Activated CD4-positive, alpha-beta T cell treated with anti-CD3 and anti-CD28 coated beads, Interleukin-2, amount 50 U/mL, for 24 hours (primary cell): ENCODE measurements around the gene RILPL2.
"Not testable (repeated sequence)": the region's sequence is repeated elsewhere in the genome, so short reads cannot be mapped to it uniquely, and the experiment has no call there.

ENCODE experiments used
- DNase-seq, 2 donors: peaks; one replicate each; pipeline ENCODE4 v3.0.0-alpha.2; 2020; ENCODE audit warnings: low read depth in 1 of 2, low spot score in 1 of 2

The RILPL2 gene, protein sequence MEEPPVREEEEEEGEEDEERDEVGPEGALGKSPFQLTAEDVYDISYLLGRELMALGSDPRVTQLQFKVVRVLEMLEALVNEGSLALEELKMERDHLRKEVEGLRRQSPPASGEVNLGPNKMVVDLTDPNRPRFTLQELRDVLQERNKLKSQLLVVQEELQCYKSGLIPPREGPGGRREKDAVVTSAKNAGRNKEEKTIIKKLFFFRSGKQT

DNA sequence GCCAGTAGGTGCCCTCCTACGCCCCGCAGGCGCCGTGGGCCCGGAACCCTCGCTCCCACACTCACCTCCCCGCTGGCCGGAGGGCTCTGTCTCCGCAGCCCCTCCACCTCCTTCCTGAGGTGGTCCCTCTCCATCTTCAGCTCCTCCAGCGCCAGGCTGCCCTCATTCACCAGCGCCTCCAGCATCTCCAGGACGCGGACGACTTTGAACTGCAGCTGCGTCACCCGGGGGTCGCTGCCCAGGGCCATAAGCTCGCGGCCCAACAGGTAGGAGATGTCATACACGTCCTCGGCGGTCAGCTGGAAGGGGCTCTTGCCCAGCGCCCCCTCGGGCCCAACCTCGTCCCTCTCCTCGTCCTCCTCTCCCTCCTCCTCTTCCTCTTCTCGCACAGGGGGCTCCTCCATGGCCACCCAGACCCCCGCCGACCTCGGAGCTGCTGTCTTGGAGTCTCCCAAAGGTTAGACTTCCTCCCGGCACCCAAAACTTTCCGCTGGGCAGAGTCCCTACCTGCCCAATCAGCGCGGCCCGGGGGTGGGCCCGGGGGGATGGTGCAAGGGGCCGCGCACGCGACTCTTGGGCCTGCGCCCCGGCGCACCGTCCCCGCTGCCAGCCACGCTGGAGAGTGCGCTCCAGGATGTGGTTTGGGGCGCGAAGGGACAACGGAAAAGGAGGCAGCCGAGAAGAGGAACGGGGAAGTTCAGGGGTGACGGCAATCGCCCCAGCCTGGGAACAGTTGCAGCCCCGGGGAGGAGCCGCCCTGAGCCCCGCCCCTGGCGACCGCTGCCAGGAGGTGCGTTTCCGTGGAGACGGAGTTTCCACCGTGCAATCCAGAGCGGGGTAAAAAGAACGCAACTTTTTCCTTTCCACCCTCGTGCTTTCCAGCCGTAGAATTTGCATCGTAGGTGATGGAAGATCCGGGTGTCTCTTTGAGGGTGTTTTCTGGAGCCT lies at the start of gene RILPL2:
Gene RILPL2, minus strand, starts transcription at position 668 of the 948 bp plus-strand sequence. Its CDS starts 264 bp downstream, at position 404.
- peak; percentile 85 to 91 for DNase-seq

DNA sequence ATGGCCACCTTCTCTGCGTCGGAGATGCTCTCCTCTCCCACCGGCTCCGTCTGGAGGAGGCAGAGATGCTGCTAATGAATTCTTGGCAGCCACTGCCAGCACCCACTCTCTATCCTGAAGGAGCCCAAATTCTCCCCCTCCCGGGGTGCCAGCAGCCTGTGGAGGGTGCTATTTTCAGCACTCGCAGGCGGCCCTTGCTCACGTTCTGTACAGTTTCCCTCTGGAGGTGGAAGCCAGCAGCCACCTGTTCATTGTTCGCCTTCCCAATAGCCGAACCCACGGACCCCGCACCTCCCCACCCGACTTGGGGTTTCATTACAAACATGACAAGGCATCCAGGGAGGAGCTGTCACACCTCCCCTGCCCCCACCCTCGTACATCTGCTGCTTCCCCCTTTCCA lies 49.3 kb upstream of the RILPL2 start:
- DNase-seq, result no peak

DNA sequence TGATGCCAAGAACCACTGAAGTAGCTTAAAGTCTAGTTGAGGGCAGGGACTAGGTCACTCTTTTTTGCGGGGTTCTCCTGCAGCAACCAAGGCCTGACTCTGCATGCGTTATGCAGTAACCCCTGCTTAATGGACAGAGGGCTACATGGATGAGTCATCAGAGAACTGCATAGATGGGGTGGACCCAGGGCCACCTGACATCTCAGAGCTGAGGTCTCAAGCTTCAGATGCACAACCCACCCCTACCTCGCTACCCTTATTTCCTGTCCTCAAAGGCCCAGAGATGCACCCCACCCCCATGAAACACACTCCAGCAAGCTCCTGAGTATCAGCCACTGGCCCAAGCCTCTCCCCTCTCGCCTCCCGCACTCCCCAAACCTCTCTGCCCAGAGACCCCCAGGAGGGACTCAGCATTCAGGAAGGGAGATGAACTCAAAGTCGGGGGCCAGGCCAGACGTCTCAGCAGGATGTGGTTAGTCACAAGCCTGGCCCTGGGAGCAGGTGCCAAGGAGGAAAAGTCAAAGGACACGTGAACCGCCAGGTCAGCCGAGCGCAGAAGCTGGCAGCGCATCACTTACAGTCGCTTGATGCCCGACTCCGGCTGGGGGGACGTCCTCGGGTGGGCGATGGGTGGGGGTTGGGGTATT lies 47.2 kb upstream of the RILPL2 start:
- no peak for DNase-seq

DNA sequence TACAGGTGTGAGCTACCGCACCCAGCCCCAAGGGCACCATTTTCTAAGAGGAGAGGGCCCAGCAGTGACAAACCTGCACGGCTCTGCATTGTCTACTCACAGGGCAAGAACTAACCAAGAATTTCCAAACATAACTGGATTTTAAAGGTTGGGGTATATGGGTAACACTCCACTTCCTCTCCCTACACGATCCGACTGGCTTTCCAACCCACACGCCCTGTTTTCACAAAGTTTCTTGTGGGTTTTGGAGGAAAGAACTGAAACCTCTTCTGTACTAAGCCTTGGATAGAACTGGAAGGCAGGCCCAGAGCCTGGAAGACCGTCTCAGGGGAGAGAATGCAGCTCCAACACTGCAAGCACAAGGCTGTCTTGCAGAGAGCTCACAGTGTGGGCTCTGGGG lies 46.4 kb upstream of the RILPL2 start:
- no peak for DNase-seq

DNA sequence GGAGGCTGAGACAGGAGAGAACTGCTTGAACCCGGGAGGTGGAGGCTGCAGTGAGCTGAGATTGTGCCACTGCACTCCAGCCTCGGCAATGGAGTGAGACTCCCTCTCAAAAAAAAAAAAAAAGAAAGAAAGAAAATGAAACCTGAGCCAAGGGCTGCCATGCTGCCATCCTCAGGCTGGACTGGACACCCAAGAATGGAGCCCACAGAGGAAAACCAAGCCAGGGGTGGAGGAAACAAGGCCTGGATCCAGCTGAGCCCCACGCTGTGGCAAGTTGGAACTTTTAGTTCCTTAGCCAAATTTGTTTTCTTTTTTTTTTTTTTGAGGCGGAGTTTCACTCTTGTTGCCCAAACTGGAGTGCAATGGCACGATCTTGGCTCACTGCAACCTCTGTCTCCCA lies 44.8 kb upstream of the RILPL2 start:
- DNase-seq, result not testable (repeated sequence)

DNA sequence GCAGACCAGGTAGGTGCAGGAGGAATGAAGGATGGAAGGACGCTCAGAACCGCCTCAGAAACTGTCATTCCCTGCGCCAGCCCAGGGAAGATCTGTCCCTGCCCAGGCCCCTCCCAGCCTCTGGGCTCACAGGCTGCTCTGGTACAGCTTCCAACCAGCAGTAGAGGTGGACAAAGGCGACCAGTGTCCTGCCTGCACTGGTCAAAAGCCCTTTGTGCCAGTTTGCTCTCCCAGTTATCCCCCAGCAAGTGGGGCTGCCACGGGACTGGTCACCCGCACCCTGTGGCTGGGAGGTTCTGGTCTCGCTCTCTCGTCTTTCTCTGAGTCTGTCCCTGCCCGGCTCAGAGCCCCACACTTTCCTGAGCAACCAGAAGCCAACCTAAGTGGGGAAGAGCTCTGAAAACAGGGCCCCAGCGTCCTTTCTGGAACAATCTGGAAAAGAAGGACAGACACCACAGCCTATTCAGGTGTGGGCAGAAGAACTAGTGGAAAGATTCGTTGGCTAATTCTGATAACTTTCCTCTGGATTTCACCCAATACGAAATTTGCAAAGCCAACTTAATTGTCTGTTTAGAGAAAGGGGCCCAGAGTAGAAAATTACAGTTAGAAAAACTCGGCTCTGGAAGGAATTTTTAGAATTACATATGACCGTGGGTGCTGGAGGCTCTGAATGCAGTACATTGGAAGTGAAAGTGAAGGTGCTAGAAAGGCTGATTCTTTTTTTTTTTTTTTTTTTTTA lies 43.1 kb upstream of the RILPL2 start:
- no peak for DNase-seq

DNA sequence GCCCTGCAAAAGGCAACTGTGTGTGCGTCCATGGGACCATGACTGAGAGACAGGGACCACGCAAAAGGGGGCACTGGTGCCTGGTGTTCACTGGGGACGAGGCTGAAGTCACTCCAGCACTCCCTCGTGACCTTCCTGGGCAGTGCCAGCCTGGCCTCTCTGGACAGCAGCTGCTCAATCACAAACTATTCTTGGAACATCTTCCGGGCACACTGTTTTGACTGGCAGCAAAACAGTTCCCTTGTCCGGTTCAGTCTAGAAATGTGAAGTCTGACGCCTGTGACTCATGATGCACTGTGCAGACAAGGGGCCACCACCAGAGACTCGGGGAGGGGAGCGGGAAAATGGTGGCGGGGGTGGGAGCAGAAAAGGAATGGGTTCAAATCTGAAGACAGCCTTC lies 42.3 kb upstream of the RILPL2 start:
- DNase-seq, result no peak

DNA sequence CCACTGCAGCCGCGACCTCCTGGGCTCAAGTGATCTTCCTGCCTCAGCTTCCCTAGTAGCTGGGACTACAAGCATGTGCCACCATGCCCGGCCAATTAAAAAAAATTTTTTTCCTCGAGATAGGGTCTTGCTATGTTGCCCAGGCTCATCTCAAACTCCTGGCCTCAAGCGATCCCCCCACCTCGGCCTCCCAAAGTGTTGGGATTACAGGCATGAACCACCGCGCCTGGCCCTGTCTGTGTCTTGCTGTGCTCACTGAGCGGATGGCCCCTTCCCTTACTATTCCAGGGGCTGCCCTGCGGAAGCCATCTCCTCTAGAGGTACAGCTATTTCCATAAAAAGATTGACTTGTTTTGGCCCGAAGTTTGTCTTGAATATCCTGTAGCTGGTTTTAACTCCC lies 41.6 kb upstream of the RILPL2 start:
- DNase-seq, result no peak

DNA sequence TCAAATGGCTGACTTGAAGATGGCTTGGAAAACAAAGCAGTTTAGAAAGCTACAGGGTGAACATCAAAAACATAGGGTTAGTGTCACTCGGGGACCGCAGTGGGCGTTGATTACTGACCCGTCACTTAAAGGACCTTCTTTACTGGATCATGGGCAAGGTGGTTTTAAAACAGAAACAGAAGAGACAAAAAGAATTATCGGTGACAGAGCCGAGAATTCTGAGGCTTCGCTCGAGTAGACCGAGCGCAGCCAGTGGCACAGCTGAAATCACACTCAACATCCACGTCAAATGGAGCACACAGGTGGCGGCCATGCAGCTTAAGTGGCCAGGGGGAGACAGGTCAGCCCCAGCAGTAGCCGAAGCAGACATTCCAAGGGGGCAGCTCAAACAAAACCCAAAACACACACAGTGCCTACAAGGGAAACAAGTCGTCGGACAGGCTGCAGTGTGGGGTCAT lies 38.8 kb upstream of the RILPL2 start:
- no peak for DNase-seq

DNA sequence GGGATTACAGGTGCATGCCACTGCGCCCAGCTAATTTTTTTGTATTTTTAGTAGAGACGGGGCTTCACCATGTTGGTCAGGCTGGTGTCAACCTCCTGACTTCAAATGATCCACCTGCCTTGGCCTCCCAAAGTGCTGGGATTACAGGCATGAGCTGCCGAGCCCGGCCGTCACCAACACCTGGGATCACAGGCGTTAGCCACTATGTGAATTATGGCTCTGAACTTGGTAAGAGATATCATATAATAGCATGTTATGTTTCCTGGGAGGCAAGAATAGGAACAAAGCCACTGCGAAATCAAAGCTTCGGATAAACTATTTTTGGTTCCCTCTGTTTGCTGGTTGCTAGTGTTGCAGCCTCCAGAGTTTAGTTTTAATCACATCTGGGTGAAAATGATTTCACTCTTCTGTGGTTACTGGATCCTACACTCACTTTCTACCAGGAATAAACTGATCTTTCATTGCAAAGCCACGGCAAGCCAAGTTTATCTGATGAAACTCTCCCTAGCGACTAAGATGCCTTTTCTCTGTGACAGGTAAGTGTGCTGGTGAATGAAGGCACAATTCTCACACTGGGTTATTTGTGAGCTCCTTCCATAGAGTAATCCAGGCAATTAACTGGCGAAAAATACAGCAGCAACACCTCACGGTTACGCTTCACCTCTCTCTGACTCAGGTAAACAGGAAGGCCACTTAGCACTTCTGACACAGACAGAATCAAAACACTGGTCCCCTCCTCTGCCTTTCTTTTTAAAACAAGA lies 38.2 kb upstream of the RILPL2 start:
- no peak for DNase-seq

DNA sequence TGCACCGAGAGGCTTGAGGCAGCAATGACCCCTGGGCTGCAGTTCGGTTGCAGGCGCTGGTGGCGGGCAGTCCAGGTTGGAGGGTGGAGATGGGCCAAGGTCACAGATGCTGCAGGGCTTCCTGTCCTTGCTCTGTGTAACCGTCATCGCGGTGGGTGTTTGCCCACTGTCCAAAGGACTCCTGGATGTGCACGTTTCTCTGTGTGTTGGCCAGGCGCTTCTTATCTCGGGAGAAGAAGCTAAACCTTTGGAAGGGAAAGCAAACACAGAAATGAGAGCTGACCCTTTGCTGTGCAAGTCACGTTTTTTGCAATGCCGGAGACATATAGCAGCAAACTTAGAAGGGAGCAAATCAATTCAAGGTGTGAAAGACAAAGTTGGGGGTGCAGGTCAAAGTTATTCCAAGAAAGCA lies 36.0 kb upstream of the RILPL2 start:
- no peak for DNase-seq

DNA sequence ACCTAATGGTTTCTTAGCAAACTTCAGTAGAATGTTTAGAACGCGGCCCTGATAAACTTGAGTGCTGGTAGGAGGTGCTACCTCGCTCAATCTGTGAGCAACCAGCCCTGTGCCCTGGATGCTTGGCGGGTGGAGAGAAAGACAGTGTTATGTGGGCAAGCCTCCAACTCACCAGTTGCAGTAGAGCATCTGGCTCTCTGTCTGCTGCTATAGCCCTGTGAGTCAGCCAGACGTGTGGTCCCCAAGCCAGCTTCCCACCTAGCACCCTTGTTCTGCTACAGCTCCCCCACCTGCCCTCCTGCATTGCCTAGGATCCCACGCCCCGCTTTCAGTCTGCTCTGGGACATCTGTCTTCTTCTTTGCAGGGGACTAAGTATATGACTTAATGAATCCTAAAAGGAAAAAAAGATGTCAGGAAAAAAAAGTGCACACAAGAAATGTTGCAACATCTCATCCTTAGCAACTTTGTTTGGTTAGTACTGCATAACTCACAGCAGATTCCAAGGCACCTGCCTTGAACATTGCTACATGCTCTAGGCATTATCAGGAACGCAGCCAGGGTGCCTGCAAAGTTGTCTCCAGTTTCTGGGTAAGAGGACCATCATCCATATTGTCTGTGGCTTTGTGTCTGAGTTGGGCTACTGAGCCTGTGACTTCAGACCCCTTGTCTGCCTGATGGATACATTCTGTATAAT lies 35.0 kb upstream of the RILPL2 start:
- DNase-seq, result no peak

DNA sequence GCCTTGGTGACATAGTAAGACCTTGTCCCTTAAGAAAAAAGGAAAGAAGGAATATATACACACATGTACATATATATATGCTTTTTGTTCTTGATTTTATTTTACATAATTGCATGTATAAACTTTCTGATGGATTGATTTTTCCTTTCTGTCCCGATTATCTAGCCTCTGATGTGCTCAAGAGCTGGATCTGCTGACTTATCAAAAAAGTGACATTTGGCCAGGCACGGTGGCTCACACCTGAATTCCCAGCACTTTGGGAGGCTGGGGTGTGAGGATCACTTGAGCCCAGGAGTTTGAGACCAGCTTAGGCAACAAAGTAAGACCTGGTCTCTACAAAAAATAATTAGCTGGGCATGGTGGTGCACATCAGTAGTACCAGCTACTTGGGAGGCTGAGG lies 33.5 kb upstream of the RILPL2 start:
- DNase-seq, result no peak

DNA sequence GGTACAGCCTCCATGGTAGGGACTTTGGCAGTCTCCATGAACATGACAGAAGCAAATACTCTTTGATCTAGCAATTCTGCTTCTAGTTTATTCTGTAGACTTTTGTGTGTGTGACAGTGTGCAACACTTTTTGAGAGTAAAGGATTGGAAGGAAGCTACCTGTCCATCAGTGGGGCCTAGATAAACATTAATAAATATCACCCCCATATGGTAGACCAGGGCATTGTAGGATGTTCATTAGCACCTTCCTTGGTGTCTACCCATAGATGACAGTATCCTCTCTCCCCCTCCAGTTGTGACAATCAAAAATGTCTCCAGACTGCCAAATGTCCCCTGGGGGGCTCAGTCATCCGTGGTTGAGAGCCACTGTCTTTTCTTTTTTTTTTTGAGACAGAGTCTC lies 32.3 kb upstream of the RILPL2 start:
- DNase-seq, result no peak

DNA sequence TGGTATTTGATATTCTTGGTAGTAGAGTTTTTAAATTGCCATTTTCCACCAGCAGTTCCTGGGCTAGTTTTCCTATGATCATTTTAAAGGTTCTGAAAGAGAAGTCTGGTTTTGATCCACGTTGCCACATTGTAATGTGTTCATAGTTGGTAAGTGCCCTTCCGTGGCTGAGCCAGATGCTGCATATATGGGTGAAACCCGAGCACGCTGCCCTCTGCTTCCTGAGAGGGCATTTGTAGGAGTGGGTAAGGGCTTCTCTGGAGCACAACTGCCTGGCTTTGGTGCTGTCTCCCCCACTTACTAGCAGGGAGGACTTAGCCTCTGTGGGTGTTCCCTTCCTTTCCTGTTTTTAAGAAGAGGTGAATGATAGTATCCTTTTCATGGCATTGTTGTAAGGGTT lies 28.6 kb upstream of the RILPL2 start:
- DNase-seq, result no peak

DNA sequence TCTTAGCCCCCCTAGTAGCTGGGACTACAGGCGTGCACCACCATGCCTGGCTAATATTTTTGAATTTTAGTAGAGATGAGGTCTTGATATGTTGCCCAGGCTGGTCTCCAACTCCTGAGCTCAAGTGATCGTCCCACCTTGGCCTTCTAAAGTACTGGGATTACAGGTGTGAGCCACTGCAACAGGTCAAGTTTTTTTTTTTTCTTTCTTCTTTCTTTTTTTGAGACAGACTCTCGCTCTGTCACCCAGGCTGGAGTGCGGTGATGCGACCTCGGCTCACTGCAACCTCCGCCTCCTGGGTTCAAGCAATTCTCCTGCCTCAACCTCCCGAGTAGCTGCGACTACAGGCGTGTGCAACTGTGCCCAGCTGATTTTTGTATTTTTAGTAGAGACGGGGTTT lies 26.7 kb upstream of the RILPL2 start:
- not testable (repeated sequence) for DNase-seq

DNA sequence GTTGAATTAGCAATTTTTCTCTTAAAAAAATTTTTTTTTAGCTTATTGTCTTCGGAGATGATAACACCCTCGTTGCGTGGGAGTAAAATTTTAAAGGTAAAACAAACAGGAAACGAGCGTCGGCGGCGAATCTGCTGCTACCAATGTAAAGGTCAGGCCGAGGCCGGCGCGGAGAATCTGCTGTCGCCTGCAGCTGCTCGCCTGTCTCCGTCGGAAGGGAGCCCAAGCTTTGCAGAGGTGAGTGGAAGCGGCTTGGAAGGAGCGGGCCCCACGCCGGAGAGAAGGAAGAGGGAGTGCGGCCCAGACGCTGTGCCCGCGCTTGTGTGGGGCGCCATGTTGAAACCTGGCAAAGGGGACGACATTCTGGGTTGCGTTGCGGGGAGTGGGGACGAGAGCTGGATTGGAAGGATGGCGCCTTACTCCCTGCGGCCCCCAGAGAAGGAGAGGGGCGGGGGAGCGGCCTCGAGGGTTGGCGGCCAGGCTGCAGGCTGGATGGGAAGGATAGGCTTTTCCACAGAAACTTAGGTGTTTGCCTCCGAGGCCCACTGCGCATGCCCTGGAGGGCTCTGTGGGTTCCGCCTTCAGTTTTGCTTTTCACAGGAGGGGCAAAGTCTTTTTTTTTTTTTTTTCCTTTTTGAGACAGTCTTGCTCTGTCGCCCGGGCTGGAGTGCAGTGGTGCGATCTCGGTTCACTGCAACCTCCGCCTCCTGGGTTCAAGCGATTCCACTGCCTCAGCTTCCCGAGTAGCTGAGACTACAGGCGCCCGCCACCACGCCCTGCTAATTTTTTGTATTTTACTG lies 21.7 kb upstream of the RILPL2 start, which contains the start of gene SNRNP35:
Gene SNRNP35, plus strand, starts transcription at position 160 of the 800 bp plus-strand sequence. CDS start 7,402 bp downstream, outside the sequence.
- peak; percentile 76 to 79 for DNase-seq

DNA sequence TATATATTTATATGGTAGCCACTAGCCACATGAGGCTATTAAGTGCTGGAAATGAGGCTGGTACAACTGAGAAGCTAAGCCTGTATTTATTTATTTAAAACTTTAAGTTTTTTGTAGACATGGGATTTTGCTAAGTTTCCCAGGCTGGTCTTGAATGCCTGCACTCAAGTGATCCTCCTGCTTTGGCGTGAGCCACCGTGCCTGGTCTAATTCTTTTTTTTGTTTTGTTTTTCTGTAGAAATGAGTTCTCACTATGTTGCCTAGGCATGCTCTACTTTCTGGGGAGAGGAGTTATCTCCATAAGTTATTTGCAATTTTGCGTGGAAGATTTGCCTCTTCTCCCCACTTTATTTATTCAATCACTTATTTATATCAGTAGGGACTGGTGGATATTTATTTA lies 16.7 kb upstream of the RILPL2 start:
- DNase-seq, result no peak

DNA sequence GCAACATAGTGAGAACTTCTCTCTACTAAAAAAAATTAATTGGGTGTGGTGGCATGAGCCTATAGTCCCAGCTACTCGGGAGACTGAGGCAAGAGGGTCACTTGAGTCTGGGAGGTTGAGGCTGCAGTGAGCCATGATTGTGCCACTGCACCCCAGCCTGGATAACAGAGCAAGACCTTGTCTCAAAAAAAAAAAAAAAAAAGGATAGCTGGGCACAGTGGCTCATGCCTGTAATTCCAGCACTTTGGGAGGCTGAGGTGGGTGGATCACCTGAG lies 15.7 kb upstream of the RILPL2 start:
- not testable (repeated sequence) for DNase-seq
